Fibroblast of lung (primary cell): ENCODE measurements around the gene SORL1-AS1.

Experiments
- DNase-seq, 2 donors: peaks; one replicate each; pipeline versions ENCODE4 v3.0.0 to v3.0.0-alpha.2; 2010; ENCODE audit warnings: low read depth in 2 of 2
- H2AFZ ChIP-seq: 2 replicates; pipeline ENCODE4 v1.5.1; 2012; ENCODE audit warnings: low read length, control low read depth, inconsistent platforms
- H3K27ac ChIP-seq: 2 replicates; pipeline ENCODE4 v1.5.1; 2011; ENCODE audit warnings: low read length, control low read depth; ENCODE audit not compliant: insufficient read depth
- H3K27me3 ChIP-seq: 2 replicates; pipeline ENCODE4 v1.5.1; 2011; ENCODE audit warnings: mild to moderate bottlenecking, low read length; ENCODE audit not compliant: control insufficient read depth, insufficient read depth
- H3K36me3 ChIP-seq: 2 replicates; pipeline ENCODE4 v1.5.1; 2011; ENCODE audit warnings: low read length; ENCODE audit not compliant: control insufficient read depth, insufficient read depth
- H3K4me1 ChIP-seq: 2 replicates; pipeline ENCODE4 v1.5.1; 2011; ENCODE audit warnings: low read length; ENCODE audit not compliant: control insufficient read depth, insufficient read depth; ENCODE audit errors: extremely low read depth
- H3K4me2 ChIP-seq: 2 replicates; pipeline ENCODE4 v1.5.1; 2011; ENCODE audit warnings: low read length, control low read depth; ENCODE audit not compliant: insufficient read depth; ENCODE audit errors: extremely low read depth
- H3K4me3 ChIP-seq, 4 experiments: fragments of 200-600 bp in 1 of 4; sonication (generic) in 1 of 4; replicated peaks in 1 of 4; 2 replicates each; pipeline ENCODE4 v1.5.1; 2011 to 2016; ENCODE audit warnings: low read length in 4 of 4, low read depth in 3 of 4, mild to moderate bottlenecking in 3 of 4, control low read depth in 2 of 4, inconsistent platforms in 1 of 4, mixed read lengths in 1 of 4; ENCODE audit not compliant: insufficient read depth in 1 of 4; ENCODE audit errors: control extremely low read depth in 1 of 4
- H3K79me2 ChIP-seq: 2 replicates; pipeline ENCODE4 v1.5.1; 2012; ENCODE audit warnings: mild to moderate bottlenecking, low read length, inconsistent platforms; ENCODE audit not compliant: control insufficient read depth, insufficient read depth
- H3K9ac ChIP-seq: 2 replicates; pipeline ENCODE4 v1.5.1; 2011; ENCODE audit warnings: mild to moderate bottlenecking, low read length, control low read depth; ENCODE audit not compliant: insufficient read depth
- H3K9me3 ChIP-seq: 2 replicates; pipeline ENCODE4 v1.5.1; 2012; ENCODE audit warnings: low read depth, low read length; ENCODE audit not compliant: control insufficient read depth, insufficient read depth
- H4K20me1 ChIP-seq: 2 replicates; pipeline ENCODE4 v1.5.1; 2011; ENCODE audit warnings: low read length; ENCODE audit not compliant: control insufficient read depth, insufficient read depth; ENCODE audit errors: extremely low read depth
- CTCF ChIP-seq, 2 donors: IDR thresholded peaks in 1 of 2; conservative IDR thresholded peaks in 1 of 2; 1 replicate in 1 of 2; 2 replicates in 1 of 2; pipeline ENCODE4 v1.5.1; 2011 to 2012; ENCODE audit warnings: low read length in 2 of 2, control low read depth in 1 of 2, inconsistent platforms in 1 of 2, low read depth in 1 of 2, mild to moderate bottlenecking in 1 of 2
- EZH2 ChIP-seq: IDR thresholded peaks from 2 replicates; pipeline ENCODE4 v1.5.1; 2012; ENCODE audit warnings: low read length, control low read depth, mild to moderate bottlenecking; ENCODE audit errors: missing control alignments

SORL1-AS1 gene

GRCh38 chr11:121453589-121454299 is 977 bp upstream of the SORL1-AS1 start:
- H3K9me3 ChIP-seq: no peaks in the 10 kb centered on the region
- no peaks in the 10 kb centered on the region for H4K20me1 ChIP-seq
- no peaks in the 10 kb centered on the region for H3K36me3 ChIP-seq
- H3K4me2 ChIP-seq: no peak overlapping the region
- H3K4me1 ChIP-seq: no peaks in the 10 kb centered on the region
- H3K4me3 ChIP-seq: no peak overlapping the region
- TF ChIP-seq EZH2: no peak
- no peak for TF ChIP-seq CTCF (conservative IDR thresholded peaks at IDR 0.05 in 1 of 2, IDR thresholded peaks at IDR 0.05 in 1 of 2; ENCODE audit: low read depth in 1 of 2, low read length in 2 of 2)
- DNase-seq: no peak
- no peak overlapping the region for H3K27ac ChIP-seq
- H3K27me3 ChIP-seq: peaks cover 19% of the 10 kb centered on the region
- H3K9ac ChIP-seq: no peak overlapping the region
- H2AFZ ChIP-seq: no peak overlapping the region
- no peaks in the 10 kb centered on the region for H3K79me2 ChIP-seq

- H2AFZ ChIP-seq: peak within 1 kb of the TSS; percentile 60
- H3K27me3 ChIP-seq: peaks cover 19% of the 10 kb centered on the region
- H3K9ac ChIP-seq: peak within 1 kb of the TSS; percentile 50
Measured at GRCh38 chr11:121451986-121452608, 670 bp downstream of the SORL1-AS1 start, which contains the start of gene SORL1. Gene SORL1 (plus strand): TSS chr11:121452314. CDS start chr11:121452332, 18 bp downstream.

More at GRCh38 chr11:121451986-121452608, 670 bp downstream of the SORL1-AS1 start, which contains the start of gene SORL1:
- Histone ChIP-seq H3K9me3 (no peaks in the 10 kb centered on the region), H3K36me3 (no peaks in the 10 kb centered on the region), H3K4me3 (peak within 1 kb of the TSS; percentile 48 to 72 (median 65)), H3K4me1 (no peaks in the 10 kb centered on the region), H3K79me2 (no peaks in the 10 kb centered on the region), H4K20me1 (no peaks in the 10 kb centered on the region), H3K27ac (no peak within 1 kb of the TSS), H3K4me2 (peak within 1 kb of the TSS; percentile 97)
- DNase-seq: peak; percentile 56 to 57
- TF ChIP-seq EZH2 (peak; percentile 17), CTCF (conservative IDR thresholded peaks at IDR 0.05 in 1 of 2, IDR thresholded peaks at IDR 0.05 in 1 of 2; ENCODE audit: low read depth in 1 of 2, low read length in 2 of 2) (peak; percentile 51 to 52)
